ENCODE data around the gene ATF1. TPM values are rescaled to one million over a fixed set of nuclear protein-coding genes. Genes with fewer than 3 reads are reported as not detected.
"Not testable (repeated sequence)": the region's sequence is repeated elsewhere in the genome, so short reads cannot be mapped to it uniquely, and the experiment has no call there.

Gene ATF1
- total RNA-seq, 5 donors from 2014 or later (not counting 1 experiment from before 2014, with no cell fraction given), result 33.2 to 42.8 (median 35.5) TPM

DNA sequence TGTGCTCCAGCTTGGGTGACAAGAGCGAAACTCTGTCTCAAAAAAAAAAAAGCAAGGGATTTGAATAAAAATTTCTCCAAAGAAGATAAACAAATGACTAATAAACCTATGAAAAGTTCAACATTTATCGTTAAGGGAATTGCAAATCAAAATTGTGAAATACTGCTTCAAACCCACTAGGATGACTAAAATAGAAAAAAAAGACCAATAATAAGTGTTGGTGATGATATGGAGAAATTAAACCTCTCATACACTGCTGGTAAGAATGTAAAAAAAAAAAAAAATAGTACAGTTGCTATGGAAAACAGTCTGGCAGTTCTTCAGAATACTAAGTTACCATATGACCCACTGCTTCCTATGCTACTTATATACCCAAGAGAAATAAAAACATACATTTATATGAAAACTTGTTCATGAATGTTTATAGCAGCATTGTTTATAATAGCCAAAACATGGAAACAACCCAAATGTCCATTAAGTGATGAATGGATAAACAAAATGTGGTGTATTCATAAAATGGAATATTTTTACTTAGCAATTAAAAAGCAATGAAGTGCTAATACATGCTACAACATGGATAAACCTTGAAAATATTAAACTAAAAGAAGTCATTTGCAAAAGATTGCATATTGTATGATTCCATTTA is 39.5 kb downstream of the ATF1 start:
- H3K36me3 Mint-ChIP-seq, result peaks cover 47% of the 10 kb centered on the region
- no peak overlapping the region for H3K4me3 Mint-ChIP-seq
- H3K4me1 ChIP-seq (ENCODE audit: control insufficient read depth in 1 of 2, extremely low read depth in 1 of 2, insufficient read depth in 2 of 2, low read length in 2 of 2), result no peaks in the 10 kb centered on the region
- peaks cover 0 to 20% of the 10 kb centered on the region in 2 donors for H3K36me3 ChIP-seq (ENCODE audit: control insufficient read depth in 2 of 2, extremely low read depth in 1 of 2, insufficient read depth in 1 of 2, low read length in 1 of 2)
- no peak overlapping the region for H3K4me3 ChIP-seq (ENCODE audit: control insufficient read depth in 1 of 2, extremely low read depth in 1 of 2, low read length in 1 of 2)
- no peaks in the 10 kb centered on the region for H3K27me3 ChIP-seq (replicated peaks in 1 of 2; ENCODE audit: control insufficient read depth in 2 of 2, extremely low read depth in 1 of 2, insufficient read depth in 2 of 2, low read length in 1 of 2)
- H3K27ac ChIP-seq (ENCODE audit: low read length), result no peak overlapping the region
- no CpG with 5 or more reads among the region's 2 CpGs for WGBS (ENCODE audit: insufficient coverage)
- H3K9me3 Mint-ChIP-seq, result peaks cover 0 to 12% (median 9%) of the 10 kb centered on the region in 3 donors
- ChIA-PET CTCF (interaction anchor here (0.6 to 0.7 kb wide), 3 partner anchors 8 to 510 kb away, joined by 3 to 5 read pairs (median 3); no protein-coding TSS in a partner anchor), POLR2A (no interaction called here)
- H3K9me3 ChIP-seq, result peaks cover 5% of the 10 kb centered on the region
- no peak for ATAC-seq (replicated peaks in 1 of 4)
- no peak overlapping the region for H3K27ac Mint-ChIP-seq
- peaks cover 0 to 2% (median 2%) of the 10 kb centered on the region in 3 donors for H3K4me1 Mint-ChIP-seq
- H3K27me3 Mint-ChIP-seq, result no peaks in the 10 kb centered on the region
- DNase-seq, result no peak

- Mint-ChIP-seq H3K27ac (no peak overlapping the region), H3K27me3 (no peaks in the 10 kb centered on the region), H3K36me3 (peaks cover 30% of the 10 kb centered on the region), H3K9me3 (no peaks in the 10 kb centered on the region), H3K4me3 (no peak overlapping the region), H3K4me1 (peaks cover 0 to 2% (median 2%) of the 10 kb centered on the region in 3 donors)
- POLR2A ChIA-PET, result no interaction called here
- Histone ChIP-seq H3K9me3 (no peaks in the 10 kb centered on the region), H3K27ac (ENCODE audit: low read length) (no peak overlapping the region), H3K27me3 (replicated peaks in 1 of 2; ENCODE audit: control insufficient read depth in 2 of 2, extremely low read depth in 1 of 2, insufficient read depth in 2 of 2, low read length in 1 of 2) (no peaks in the 10 kb centered on the region), H3K36me3 (ENCODE audit: control insufficient read depth in 2 of 2, extremely low read depth in 1 of 2, insufficient read depth in 1 of 2, low read length in 1 of 2) (peaks cover 0 to 18% of the 10 kb centered on the region in 2 donors), H3K4me3 (ENCODE audit: control insufficient read depth in 1 of 2, extremely low read depth in 1 of 2, low read length in 1 of 2) (no peak overlapping the region), H3K4me1 (ENCODE audit: control insufficient read depth in 1 of 2, extremely low read depth in 1 of 2, insufficient read depth in 2 of 2, low read length in 2 of 2) (no peaks in the 10 kb centered on the region)
- CTCF ChIA-PET, result no interaction called here
- ATAC-seq (replicated peaks in 1 of 4) (peak in 1 of 4 experiments; percentile 9), DNase-seq (no peak)
- WGBS (ENCODE audit: insufficient coverage), result 100% methylated on average over 2 of the region's 4 CpGs
These were observed 42.3 kb downstream of the ATF1 start for GRCh38 chr12:50806176-50806575.

DNA sequence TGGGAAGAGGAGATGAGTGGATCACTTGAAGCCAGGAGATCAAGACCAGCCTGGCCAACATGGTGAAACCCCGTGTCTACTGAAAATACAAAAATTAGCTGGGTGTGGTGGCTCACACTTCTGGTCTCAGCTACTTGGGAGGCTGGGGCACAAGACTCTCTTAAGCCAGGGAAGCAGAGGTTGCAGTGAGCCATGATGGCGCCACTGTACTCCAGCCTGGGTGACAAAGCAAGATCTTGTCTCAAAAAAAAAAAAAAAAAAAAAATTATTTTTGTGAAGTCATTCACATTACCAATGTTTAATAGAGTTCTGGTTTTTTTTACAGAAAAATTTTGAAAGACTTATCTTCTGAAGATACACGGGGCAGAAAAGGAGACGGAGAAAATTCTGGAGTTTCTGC is 45.2 kb downstream of the ATF1 start:
- H3K4me1 Mint-ChIP-seq; H3K27me3 Mint-ChIP-seq; H3K27ac Mint-ChIP-seq; H3K27me3 ChIP-seq (replicated peaks in 1 of 2; ENCODE audit: control insufficient read depth in 2 of 2, extremely low read depth in 1 of 2, insufficient read depth in 2 of 2, low read length in 1 of 2); H3K4me3 ChIP-seq (ENCODE audit: control insufficient read depth in 1 of 2, extremely low read depth in 1 of 2, low read length in 1 of 2); ATAC-seq (replicated peaks in 1 of 4); H3K27ac ChIP-seq (ENCODE audit: low read length); DNase-seq; POLR2A ChIA-PET; H3K4me3 Mint-ChIP-seq; H3K9me3 Mint-ChIP-seq; CTCF ChIA-PET; H3K4me1 ChIP-seq (ENCODE audit: control insufficient read depth in 1 of 2, extremely low read depth in 1 of 2, insufficient read depth in 2 of 2, low read length in 2 of 2); H3K9me3 ChIP-seq: not testable (repeated sequence)
- peaks cover 4 to 33% of the 10 kb centered on the region in 2 donors for H3K36me3 ChIP-seq (ENCODE audit: control insufficient read depth in 2 of 2, extremely low read depth in 1 of 2, insufficient read depth in 1 of 2, low read length in 1 of 2)
- peaks cover 24% of the 10 kb centered on the region for H3K36me3 Mint-ChIP-seq
- 100% methylated on average over 1 of the region's 4 CpGs for WGBS (ENCODE audit: insufficient coverage)

GRCh38 chr12:50814921-50815320 is 51.0 kb downstream of the ATF1 start:
- H3K4me1 Mint-ChIP-seq; H3K4me3 ChIP-seq (ENCODE audit: control insufficient read depth in 1 of 2, extremely low read depth in 1 of 2, low read length in 1 of 2); H3K9me3 Mint-ChIP-seq; H3K27me3 Mint-ChIP-seq; ATAC-seq (replicated peaks in 1 of 4); H3K4me3 Mint-ChIP-seq; H3K27ac ChIP-seq (ENCODE audit: low read length); H3K4me1 ChIP-seq (ENCODE audit: control insufficient read depth in 1 of 2, extremely low read depth in 1 of 2, insufficient read depth in 2 of 2, low read length in 2 of 2); H3K9me3 ChIP-seq; H3K27ac Mint-ChIP-seq; DNase-seq; POLR2A ChIA-PET; H3K27me3 ChIP-seq (replicated peaks in 1 of 2; ENCODE audit: control insufficient read depth in 2 of 2, extremely low read depth in 1 of 2, insufficient read depth in 2 of 2, low read length in 1 of 2): not testable (repeated sequence)
- peaks cover 4 to 70% of the 10 kb centered on the region in 2 donors for H3K36me3 ChIP-seq (ENCODE audit: control insufficient read depth in 2 of 2, extremely low read depth in 1 of 2, insufficient read depth in 1 of 2, low read length in 1 of 2)
- H3K36me3 Mint-ChIP-seq, result peaks cover 57% of the 10 kb centered on the region
- CTCF ChIA-PET, result interaction anchor here in 1 of 2 donors (1.2 kb wide), 1 partner anchor 11 kb away, joined by 4 read pairs; no protein-coding TSS in a partner anchor
- 67% methylated on average over 1 of the region's 7 CpGs for WGBS (ENCODE audit: insufficient coverage)

GRCh38 chr12:50820177-50820576 is 56.3 kb downstream of the ATF1 start:
- Mint-ChIP-seq H3K36me3 (peaks cover 37% of the 10 kb centered on the region), H3K4me1 (peaks cover 5% of the 10 kb centered on the region in 3 donors), H3K27me3 (no peaks in the 10 kb centered on the region), H3K27ac (no peak overlapping the region), H3K9me3 (no peaks in the 10 kb centered on the region), H3K4me3 (no peak overlapping the region)
- no peak overlapping the region for H3K4me3 ChIP-seq (ENCODE audit: control insufficient read depth in 1 of 2, extremely low read depth in 1 of 2, low read length in 1 of 2)
- H3K9me3 ChIP-seq, result no peaks in the 10 kb centered on the region
- no peak overlapping the region for H3K27ac ChIP-seq (ENCODE audit: low read length)
- ChIA-PET CTCF (interaction anchor here in 1 of 2 donors (0.7 kb wide), 1 partner anchor 189 kb away, joined by 3 read pairs; no protein-coding TSS in a partner anchor), POLR2A (interaction anchor here (0.6 kb wide), 2 partner anchors 63 to 1079 kb away, joined by 3 to 9 read pairs; no protein-coding TSS in a partner anchor)
- no peaks in the 10 kb centered on the region for H3K27me3 ChIP-seq (replicated peaks in 1 of 2; ENCODE audit: control insufficient read depth in 2 of 2, extremely low read depth in 1 of 2, insufficient read depth in 2 of 2, low read length in 1 of 2)
- no peak for ATAC-seq (replicated peaks in 1 of 4)
- peaks cover 0 to 3% of the 10 kb centered on the region in 2 experiments for H3K4me1 ChIP-seq (ENCODE audit: control insufficient read depth in 1 of 2, extremely low read depth in 1 of 2, insufficient read depth in 2 of 2, low read length in 2 of 2)
- DNase-seq, result no peak
- H3K36me3 ChIP-seq (ENCODE audit: control insufficient read depth in 2 of 2, extremely low read depth in 1 of 2, insufficient read depth in 1 of 2, low read length in 1 of 2), result peaks cover 0 to 34% of the 10 kb centered on the region in 2 donors

DNA sequence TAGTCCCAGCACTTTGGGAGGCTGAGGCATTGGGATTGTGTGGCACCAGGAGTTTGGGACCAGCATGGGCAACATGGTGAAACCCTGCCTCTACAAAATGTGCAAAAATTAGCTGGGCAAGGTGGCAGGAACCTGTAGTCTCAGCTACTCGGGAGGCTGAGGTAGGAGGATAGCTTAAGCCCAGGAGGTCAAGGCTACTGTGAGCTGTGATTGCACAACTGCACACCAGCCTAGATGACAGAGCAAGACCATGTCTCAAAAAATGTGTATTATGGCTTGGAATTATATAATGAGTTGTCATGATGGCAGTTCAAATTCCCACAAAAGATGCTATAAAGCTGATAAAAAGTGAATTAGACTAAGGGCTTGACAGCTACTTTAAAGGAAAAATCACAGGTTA is 58.2 kb downstream of the ATF1 start:
- no peak overlapping the region for H3K4me3 ChIP-seq (ENCODE audit: control insufficient read depth in 1 of 2, extremely low read depth in 1 of 2, low read length in 1 of 2)
- Mint-ChIP-seq H3K4me1 (peaks cover 6 to 10% (median 6%) of the 10 kb centered on the region in 3 donors), H3K27ac (no peak overlapping the region), H3K9me3 (no peaks in the 10 kb centered on the region), H3K4me3 (no peak overlapping the region), H3K27me3 (no peaks in the 10 kb centered on the region), H3K36me3 (peaks cover 21% of the 10 kb centered on the region)
- DNase-seq, result no peak
- H3K27ac ChIP-seq (ENCODE audit: low read length), result no peak overlapping the region
- POLR2A ChIA-PET, result interaction anchor here in 1 of 2 donors (0.5 kb wide), 1 partner anchor 163 kb away, joined by 3 read pairs; no protein-coding TSS in a partner anchor
- no peaks in the 10 kb centered on the region for H3K9me3 ChIP-seq
- 100% methylated on average over 1 of the region's 1 CpG for WGBS (ENCODE audit: insufficient coverage)
- H3K36me3 ChIP-seq (ENCODE audit: control insufficient read depth in 2 of 2, extremely low read depth in 1 of 2, insufficient read depth in 1 of 2, low read length in 1 of 2), result peaks cover 0 to 15% of the 10 kb centered on the region in 2 donors
- CTCF ChIA-PET, result interaction anchor here in 1 of 2 donors (1.0 to 1.1 kb wide), 2 partner anchors 9 to 206 kb away, joined by 3 read pairs; no protein-coding TSS in a partner anchor
- H3K4me1 ChIP-seq (ENCODE audit: control insufficient read depth in 1 of 2, extremely low read depth in 1 of 2, insufficient read depth in 2 of 2, low read length in 2 of 2), result peaks cover 2 to 3% of the 10 kb centered on the region in 2 experiments
- H3K27me3 ChIP-seq (replicated peaks in 1 of 2; ENCODE audit: control insufficient read depth in 2 of 2, extremely low read depth in 1 of 2, insufficient read depth in 2 of 2, low read length in 1 of 2), result no peaks in the 10 kb centered on the region
- no peak for ATAC-seq (replicated peaks in 1 of 4)

Data from T-cell (primary cell).